Islet of Langerhans (tissue), 1 donor: ENCODE results near the gene DENND1C.
"Not testable (repeated sequence)": the region's sequence is repeated elsewhere in the genome, so short reads cannot be mapped to it uniquely, and the experiment has no call there.

Experiments
- FAIRE-seq: peaks from one replicate; lab custom pipeline; 2011; peaks lifted over from hg19 to GRCh38; lab: Jason Lieb, UNC

The DENND1C gene

DNA sequence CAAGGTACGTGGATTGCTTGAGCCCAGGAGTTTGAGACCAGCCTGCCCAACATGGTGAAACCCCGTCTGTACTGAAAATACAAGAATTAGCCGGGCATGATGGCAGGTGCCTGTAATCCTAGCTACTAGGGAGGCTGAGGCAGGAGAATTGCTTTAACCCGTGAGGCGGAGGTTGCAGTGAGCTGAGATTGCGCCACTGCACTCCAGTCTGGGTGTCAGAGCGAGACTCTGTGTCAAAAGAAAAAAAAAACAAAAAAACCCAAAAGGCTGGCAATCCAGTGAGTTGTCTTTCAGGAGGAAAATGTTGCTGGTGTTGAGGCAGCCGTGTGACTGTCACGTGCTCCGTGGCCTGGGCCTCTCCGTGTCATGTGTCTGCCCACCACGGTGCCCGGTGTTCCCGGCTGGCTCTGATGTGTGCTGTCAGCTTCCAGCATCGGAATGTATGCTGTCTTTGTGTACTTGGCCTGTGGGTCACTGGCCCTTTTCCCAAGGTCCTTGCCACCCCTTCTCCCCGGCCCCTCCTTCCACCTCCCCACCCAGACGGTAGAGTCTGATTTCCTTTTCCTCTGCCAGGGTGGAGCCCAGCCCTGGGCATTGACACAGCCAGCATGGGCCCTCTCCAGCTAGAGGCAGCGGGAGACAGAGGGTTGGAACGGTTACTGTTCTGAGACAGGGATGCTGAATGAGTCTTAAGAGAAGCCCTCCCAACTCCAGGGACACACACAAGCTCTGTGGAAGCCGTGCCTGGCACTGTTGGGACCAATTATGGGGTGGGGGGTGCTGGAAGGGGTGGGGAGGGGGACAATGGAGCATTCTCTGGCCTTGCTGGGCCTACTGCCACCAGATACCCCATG is 27.8 kb upstream of the DENND1C start:
- no peak for FAIRE-seq

- not testable (repeated sequence) for FAIRE-seq
These were observed 26.6 kb upstream of the DENND1C start for GRCh38 chr19:6508028-6508771.

DNA sequence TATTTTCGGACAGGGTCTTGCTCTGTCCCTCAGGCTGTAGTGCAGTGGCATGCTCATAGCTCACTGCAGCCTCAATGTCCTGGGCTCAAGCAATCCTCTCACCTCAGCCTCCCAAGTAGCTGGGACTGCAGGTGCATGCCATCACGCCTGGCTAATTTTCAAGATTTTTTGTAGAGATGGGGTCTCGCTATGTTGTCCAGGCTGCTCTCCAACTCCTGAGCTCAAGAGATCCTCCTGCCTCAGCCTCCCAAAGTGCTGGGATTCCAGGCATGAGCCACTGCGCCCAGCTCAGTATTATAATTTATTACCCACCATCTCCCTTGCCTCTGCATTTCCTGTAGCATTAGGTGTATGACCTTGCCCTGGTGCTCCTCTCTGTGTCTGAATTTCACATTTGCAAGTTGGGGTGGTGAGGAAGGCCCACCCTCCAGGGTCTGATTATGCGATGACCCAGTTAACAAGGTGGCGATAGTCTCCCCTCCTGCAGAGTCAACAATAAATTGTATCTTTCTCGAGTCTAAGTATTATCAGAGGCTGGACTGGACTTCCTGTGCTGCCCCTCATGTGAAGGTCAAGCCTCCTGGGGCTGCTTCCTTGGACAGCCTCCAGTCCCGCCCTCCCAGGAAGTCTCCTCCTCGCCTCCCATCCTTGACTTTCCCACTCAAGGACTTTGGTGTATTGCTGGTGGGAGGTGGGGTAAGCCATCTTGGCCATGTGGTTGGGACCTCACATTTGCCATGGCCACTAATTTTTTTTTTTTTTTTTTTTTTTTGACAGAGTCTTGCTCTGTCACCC is 22.0 kb upstream of the DENND1C start:
- no peak for FAIRE-seq

DNA sequence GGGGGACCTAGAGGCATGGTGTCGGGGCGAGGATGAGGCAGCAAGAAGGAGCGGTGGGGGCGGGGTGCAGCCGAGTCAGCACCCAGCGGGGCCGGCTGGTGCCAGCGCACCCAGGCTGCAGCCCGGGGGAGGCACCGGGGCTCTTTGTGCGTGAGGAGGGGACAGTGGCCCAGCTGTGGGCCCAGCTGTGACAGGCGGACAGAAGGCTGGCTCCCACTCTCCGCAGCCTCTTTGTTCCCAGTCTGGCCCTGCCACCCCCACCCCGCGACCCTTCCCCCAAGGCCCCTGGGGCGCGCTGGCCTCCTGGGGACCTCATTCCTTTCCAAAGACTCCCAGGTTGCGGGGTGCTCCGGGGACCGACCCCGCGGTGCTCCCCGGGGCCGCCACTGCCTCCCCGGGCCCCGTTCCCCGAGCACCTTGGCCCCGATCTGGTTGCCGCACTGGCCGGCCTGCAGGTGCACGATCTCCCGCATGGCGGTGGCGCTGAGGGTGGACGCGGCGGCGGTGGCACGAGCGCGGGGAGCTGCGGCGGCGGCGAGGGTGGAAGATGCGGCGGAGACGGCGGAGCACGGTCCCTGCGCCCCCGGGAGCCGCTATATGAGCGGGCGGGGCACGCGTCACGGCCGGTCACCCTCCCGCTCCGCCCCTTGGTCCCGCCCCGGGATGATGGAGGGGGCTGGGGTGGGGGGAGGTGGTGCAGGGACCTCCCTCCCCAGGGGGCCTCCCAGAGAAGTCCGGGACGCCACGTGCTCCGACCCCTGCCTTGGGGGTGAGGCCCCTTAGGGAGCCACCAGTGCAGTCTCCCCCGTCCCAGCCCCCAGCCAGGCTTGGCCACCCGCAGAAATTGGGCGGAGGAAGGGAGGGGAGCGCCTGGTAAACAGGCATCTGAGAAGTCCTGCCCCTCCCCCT is 20.4 kb upstream of the DENND1C start, which contains the start of gene TUBB4A:
Gene TUBB4A, minus strand, starts transcription at position 570 of the 909 bp plus-strand sequence. Its CDS starts 97 bp downstream, at position 473.
- FAIRE-seq = no peak

GRCh38 chr19:6500837-6501739 is 19.5 kb upstream of the DENND1C start:
- no peak for FAIRE-seq

DNA sequence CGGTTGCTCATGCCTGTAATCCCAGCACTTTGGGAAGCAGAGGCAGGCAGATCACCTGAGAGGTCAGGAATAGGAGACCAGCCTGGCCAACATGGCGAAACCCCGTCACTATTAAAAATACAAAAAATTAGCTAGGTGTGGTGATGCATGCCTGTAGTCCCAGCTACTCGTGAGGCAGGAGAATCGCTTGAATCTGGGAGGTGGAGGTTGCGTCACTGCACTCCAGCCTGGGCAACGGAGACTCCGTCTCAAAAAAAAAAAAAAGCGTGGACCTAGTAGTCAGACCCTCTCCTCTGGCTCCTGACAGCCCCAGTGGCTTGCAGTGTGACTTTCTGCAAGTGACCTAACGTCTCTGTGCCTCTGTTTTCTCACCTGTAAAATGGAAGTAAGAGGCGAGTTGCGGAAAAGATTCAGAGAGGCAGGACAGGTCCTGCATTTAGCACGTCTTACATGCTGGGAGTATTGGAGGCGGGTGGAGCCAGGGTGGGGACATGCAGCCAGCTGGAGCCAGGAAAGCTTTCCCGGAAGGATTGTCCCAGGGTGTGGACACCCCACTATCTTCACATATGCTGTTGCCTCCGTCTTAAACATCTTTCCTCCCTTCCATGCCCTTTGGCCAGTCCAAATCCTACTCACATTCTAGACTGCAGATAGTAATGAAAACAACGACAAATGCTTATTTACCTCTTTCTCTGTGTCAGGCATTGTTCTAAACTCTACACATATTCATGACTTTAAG is 17.6 kb upstream of the DENND1C start:
- no peak for FAIRE-seq

DNA sequence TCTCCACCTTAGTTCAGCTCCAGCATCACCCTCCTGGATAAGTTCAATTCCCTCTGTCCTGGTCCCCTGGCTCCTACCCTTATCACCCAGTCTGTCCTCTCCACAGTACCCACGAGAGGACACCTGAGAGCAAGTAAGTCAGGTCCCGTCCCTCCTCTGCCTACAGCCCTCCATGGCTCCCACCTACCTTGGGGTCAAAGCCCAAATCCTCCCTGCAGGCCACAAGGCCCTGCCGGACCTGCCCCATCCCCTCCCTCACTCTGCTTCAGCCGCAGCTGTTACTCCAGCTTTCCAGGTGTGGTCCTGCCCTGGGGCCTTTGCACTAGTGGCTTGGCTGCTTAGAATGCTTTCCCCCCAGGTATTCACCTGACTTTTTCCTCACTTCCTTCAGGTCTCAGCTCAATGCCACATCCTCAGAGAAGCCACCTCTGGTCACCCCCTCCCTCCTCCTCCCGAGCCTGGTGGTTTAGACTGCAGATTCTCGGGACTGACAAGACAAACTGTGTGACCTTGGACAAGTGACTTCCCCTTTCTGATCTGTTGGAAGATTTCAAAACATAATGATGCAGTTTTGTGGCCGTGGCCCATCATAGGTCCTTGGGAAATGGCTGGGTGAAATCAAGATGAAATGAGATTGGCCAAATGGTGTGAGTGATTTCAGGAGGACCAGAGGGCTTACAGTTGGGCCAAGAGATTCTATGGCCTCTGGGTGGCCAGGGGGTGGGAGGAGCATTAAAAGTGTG is 16.9 kb upstream of the DENND1C start:
- no peak for FAIRE-seq

DNA sequence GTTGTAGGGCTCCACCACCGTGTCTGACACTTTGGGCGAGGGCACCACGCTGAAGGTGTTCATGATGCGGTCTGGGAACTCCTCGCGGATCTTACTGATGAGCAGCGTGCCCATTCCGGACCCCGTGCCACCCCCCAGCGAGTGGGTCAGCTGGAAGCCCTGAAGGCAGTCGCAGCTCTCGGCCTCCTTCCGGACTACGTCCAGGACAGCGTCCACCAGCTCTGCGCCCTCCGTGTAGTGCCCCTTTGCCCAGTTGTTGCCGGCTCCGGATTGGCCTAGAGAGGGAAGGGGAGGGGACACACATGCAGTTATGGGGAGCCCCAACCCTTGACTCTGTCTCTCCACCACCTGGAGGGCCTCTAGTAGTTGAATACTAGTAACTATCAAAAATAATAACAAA is 14.4 kb upstream of the DENND1C start:
- no peak for FAIRE-seq

GRCh38 chr19:6494438-6495036 is 12.9 kb upstream of the DENND1C start:
- FAIRE-seq = no peak

- no peak for FAIRE-seq
These were observed 10.4 kb upstream of the DENND1C start for GRCh38 chr19:6491802-6492592.

GRCh38 chr19:6490134-6490533 is 8.5 kb upstream of the DENND1C start:
- no peak for FAIRE-seq

DNA sequence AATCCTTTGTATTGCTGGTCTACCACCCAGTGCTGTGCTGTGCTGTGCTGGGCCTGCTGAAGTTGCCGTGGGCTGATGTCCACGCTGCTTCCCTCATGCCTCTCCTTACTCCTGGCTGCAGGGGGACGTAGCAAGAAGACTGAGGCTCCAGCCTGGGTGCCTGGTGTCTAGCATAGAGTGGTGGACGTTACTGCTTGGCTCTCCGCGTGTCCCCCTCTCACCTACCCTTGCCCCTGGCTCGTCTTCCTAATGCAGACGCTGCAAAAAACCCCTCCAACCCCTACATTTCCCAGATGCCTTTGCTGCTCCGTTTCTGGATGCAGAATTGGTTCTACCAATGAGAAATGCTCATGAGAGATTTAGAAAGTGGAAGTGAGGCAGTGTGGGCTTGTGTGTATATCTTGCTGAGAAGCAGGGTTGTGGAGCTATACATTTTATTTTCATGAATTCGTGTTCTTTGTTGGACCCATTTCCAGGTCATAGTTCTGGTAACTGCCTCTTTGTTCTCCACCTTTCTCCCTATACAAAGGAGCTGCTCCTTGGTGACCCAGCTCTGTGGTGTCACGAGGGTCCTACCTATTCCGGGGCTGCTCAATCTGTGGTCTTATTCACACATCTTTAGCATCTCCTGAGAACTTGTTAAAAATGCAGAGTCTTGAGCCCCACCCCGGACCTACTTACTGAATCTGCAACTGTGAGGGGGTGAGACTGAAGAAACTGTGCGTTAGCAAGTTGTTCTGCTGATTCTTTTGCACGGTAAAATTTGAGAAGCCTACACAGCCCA is 7.9 kb upstream of the DENND1C start:
- FAIRE-seq = no peak

DNA sequence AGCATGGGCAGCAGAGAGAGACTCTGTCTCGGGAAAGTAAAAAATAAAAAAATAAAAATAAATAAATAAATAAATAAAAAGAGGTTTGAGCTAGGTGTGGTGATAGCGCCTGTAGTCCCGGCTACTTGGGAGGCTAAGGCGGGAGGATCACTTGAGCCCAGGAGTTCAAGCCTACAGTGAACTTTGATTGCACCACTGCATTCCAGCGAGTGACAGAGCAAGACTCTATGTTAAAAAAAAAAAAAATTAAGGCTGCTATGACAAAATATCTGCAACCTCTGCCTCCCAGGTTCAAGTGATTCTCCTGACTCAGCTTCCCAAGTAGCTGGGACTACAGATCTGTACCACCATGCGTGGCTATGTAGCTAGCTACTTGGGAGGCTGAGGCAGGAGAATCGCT is 3.2 kb upstream of the DENND1C start:
- FAIRE-seq = no peak

DNA sequence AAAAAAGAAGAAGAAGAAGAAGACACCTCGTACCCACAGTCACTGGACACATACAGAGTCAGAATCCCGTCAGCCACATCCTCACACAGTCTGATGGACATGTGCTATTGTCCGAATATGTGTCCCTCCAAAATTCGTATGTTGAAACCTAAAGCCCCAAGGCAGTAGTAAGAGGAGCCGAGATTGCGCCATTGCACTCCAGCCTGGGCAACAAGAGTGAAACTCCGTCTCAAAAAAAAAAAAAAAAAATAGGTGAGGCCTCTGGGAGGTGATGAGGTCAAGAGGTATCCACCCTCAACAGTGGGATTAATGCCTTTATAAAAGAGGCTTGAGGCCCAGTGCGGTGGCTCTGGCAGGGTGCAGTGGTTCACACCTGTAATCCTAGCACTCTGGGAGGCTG is 2.6 kb upstream of the DENND1C start:
- FAIRE-seq = no peak

DNA sequence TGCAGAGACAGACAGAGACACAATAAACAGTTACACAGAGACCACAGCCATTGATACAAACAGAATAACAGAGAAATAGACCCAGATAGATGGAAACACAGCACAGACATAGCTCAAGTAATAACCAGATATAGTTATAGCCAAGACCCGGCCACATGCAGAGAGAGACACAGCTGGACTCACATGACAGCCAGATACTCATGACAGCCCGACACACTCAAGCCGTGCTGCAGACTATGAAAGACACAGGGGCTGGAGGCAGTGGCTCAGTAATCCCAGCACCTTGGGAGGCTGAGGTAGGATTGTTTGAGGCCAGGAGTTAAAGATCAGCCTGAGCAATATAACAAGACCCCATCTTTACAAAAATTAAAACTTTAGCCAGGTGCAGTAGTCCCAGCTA is 1.6 kb upstream of the DENND1C start:
- no peak for FAIRE-seq

DNA sequence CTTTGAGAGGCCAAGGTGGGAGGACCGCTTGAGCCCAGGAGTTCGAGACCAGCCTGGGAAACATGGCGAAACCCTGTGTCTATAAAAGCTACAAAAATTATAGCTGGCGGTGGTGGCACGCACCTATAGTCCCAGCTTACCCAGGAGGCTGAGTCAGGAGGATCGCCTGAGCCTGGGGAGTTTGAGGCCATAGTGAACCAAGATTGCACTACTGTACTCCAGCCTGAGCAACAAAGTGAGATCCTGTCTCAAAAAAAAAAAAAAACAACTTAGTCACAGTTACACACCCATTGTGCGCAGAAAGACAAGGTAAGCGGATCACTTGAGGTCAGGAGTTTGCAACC is 728 bp upstream of the DENND1C start:
- no peak for FAIRE-seq

- FAIRE-seq = no peak
These were observed 655 bp downstream of the DENND1C start for GRCh38 chr19:6480848-6481415.
